ENCODE measurements around the gene WNT10A. TPM values are rescaled to one million over a fixed set of nuclear protein-coding genes. Genes with fewer than 3 reads are reported as not detected.

Gene WNT10A
- total RNA-seq, 1 donor from 2014 or later = not detected

- DNase-seq (ENCODE audit: low read depth, low spot score) = no peak
These were observed 12.2 kb downstream of the WNT10A start for GRCh38 chr2:218892693-218893348.

- no peak for DNase-seq (ENCODE audit: low read depth, low spot score)
These were observed 12.9 kb downstream of the WNT10A start for GRCh38 chr2:218893349-218894150.

GRCh38 chr2:218894151-218894879 lies 13.7 kb downstream of the WNT10A start:
- no peak for DNase-seq (ENCODE audit: low read depth, low spot score)

GRCh38 chr2:218894880-218895157 lies 14.2 kb downstream of the WNT10A start:
- no peak for DNase-seq (ENCODE audit: low read depth, low spot score)

GRCh38 chr2:218895326-218895725 lies 14.7 kb downstream of the WNT10A start:
- no peak for DNase-seq (ENCODE audit: low read depth, low spot score)

- DNase-seq (ENCODE audit: low read depth, low spot score) = no peak
These were observed 15.3 kb downstream of the WNT10A start for GRCh38 chr2:218895759-218896500.

GRCh38 chr2:218896501-218897393 lies 16.1 kb downstream of the WNT10A start:
- no peak for DNase-seq (ENCODE audit: low read depth, low spot score)

- DNase-seq (ENCODE audit: low read depth, low spot score) = no peak
These were observed 16.9 kb downstream of the WNT10A start for GRCh38 chr2:218897394-218898108.

- DNase-seq (ENCODE audit: low read depth, low spot score) = no peak
These were observed 17.6 kb downstream of the WNT10A start for GRCh38 chr2:218898109-218898878.

GRCh38 chr2:218899147-218899546 lies 18.5 kb downstream of the WNT10A start:
- DNase-seq (ENCODE audit: low read depth, low spot score) = no peak

- no peak for DNase-seq (ENCODE audit: low read depth, low spot score)
These were observed 21.8 kb downstream of the WNT10A start for GRCh38 chr2:218902427-218902826.

- DNase-seq (ENCODE audit: low read depth, low spot score) = peak; percentile 17
These were observed 23.5 kb downstream of the WNT10A start for GRCh38 chr2:218904176-218904575.

GRCh38 chr2:218908721-218909619 lies 28.3 kb downstream of the WNT10A start:
- DNase-seq (ENCODE audit: low read depth, low spot score) = peak; percentile 10

GRCh38 chr2:218910741-218911140 lies 30.1 kb downstream of the WNT10A start:
- no peak for DNase-seq (ENCODE audit: low read depth, low spot score)

- DNase-seq (ENCODE audit: low read depth, low spot score) = no peak
These were observed 39.9 kb downstream of the WNT10A start for GRCh38 chr2:218920504-218920903.

- DNase-seq (ENCODE audit: low read depth, low spot score) = no peak
These were observed 44.1 kb downstream of the WNT10A start for GRCh38 chr2:218924757-218925156.

GRCh38 chr2:218925434-218925833 lies 44.8 kb downstream of the WNT10A start:
- DNase-seq (ENCODE audit: low read depth, low spot score) = no peak

GRCh38 chr2:218927422-218927821 lies 46.8 kb downstream of the WNT10A start:
- no peak for DNase-seq (ENCODE audit: low read depth, low spot score)

All from pulmonary artery endothelial cell (primary cell).